GM18520 (cell line): ENCODE results near the gene HCN2.

ENCODE experiments used
- ATAC-seq: cut with Tn5 transposase; IDR thresholded peaks from one replicate; pipeline ENCODE4 v1.9.1; 2021; ENCODE audit not compliant: unreplicated experiment

Gene HCN2

GRCh38 chr19:633786-634639, 44.3 kb downstream of the HCN2 start:
- ATAC-seq, result no peak

GRCh38 chr19:634975-635652, 45.4 kb downstream of the HCN2 start:
- no peak for ATAC-seq

- no peak for ATAC-seq
Observed at GRCh38 chr19:638906-639252, 49.2 kb downstream of the HCN2 start.

- ATAC-seq, result no peak
Observed at GRCh38 chr19:639253-640160, 49.8 kb downstream of the HCN2 start, which contains the start of gene FGF22. FGF22 (plus strand) TSS chr19:639879; CDS start chr19:639926, 47 bp downstream.

GRCh38 chr19:640161-640558, 50.5 kb downstream of the HCN2 start:
- ATAC-seq, result no peak

- no peak for ATAC-seq
Observed at GRCh38 chr19:640606-641189, 51.0 kb downstream of the HCN2 start.

- ATAC-seq, result no peak
Observed at GRCh38 chr19:641702-642101, 52.0 kb downstream of the HCN2 start.

- no peak for ATAC-seq
Observed at GRCh38 chr19:642767-643727, 53.4 kb downstream of the HCN2 start.

GRCh38 chr19:643736-644135, 54.1 kb downstream of the HCN2 start:
- no peak for ATAC-seq

- ATAC-seq, result no peak
Observed at GRCh38 chr19:644363-644762, 54.7 kb downstream of the HCN2 start.

- no peak for ATAC-seq
Observed at GRCh38 chr19:644789-645188, 55.1 kb downstream of the HCN2 start.

GRCh38 chr19:645912-646778, 56.5 kb downstream of the HCN2 start:
- no peak for ATAC-seq

GRCh38 chr19:646779-647565, 57.3 kb downstream of the HCN2 start:
- no peak for ATAC-seq

GRCh38 chr19:647566-648284, 58.0 kb downstream of the HCN2 start:
- no peak for ATAC-seq

- no peak for ATAC-seq
Observed at GRCh38 chr19:648305-648704, 58.6 kb downstream of the HCN2 start.

GRCh38 chr19:648904-649801, 59.5 kb downstream of the HCN2 start:
- no peak for ATAC-seq
